GM12878 (cell line): ENCODE measurements around the gene CDH2. TPM values are rescaled to one million over a fixed set of nuclear protein-coding genes. Genes with fewer than 3 reads are reported as not detected.

Experiments
- ATAC-seq: fragments of 200-7000 bp; cut with Tn5 transposase; 3 replicates; pipeline ENCODE4 v1.9.1; 2020; ENCODE audit warnings: mild to moderate bottlenecking, moderate library complexity
- BruUV-seq: library from RNA; stranded (reverse); fragments of 400-500 nt; replicated peaks from 2 replicates; lab custom pipeline; 2021; lab: Mats Ljungman, UMichigan
- CTCF ChIA-PET: fragments of 300-600 bp; sonication (Branson Sonifier 250); formaldehyde crosslinking; extraction: SDS; loops from one replicate; lab custom pipeline; 2021; ENCODE audit warnings: inconsistent platforms; lab: Yijun Ruan, JAX
- POLR2A ChIA-PET: fragments of 350-600 bp; formaldehyde crosslinking; extraction: SDS; loops from one replicate; lab custom pipeline; 2021; ENCODE audit warnings: inconsistent platforms; lab: Charles Lee
- RAD21 ChIA-PET: fragments of 300-600 bp; sonication (Branson Sonifier 250); formaldehyde crosslinking; loops from one replicate; lab custom pipeline; 2023; ENCODE audit warnings: antibody characterized with exemption; ENCODE audit not compliant: unreplicated experiment; lab: Charles Lee
- SMC1A ChIA-PET: fragments of 300-600 bp; sonication (Branson Sonifier 250); formaldehyde crosslinking; loops from one replicate; lab custom pipeline; 2023; ENCODE audit not compliant: unreplicated experiment, uncharacterized antibody; lab: Charles Lee
- DNase-seq: peaks from one replicate; pipeline ENCODE4 v3.0.0-alpha.2; 2011; ENCODE audit warnings: low read depth, low spot score
- FAIRE-seq: peaks from 3 replicates; lab custom pipeline; 2011; peaks lifted over from hg19 to GRCh38; lab: Jason Lieb, UNC
- H2AFZ ChIP-seq: 2 replicates; pipeline ENCODE4 v1.6.0; 2011; ENCODE audit warnings: low read depth, low read length, control low read depth; ENCODE audit not compliant: control insufficient read depth
- H3K27ac ChIP-seq: 2 replicates; pipeline ENCODE4 v1.5.1; 2011; ENCODE audit warnings: control low read depth; ENCODE audit not compliant: control insufficient read depth, insufficient read depth
- H3K27me3 ChIP-seq, 2 experiments: replicated peaks in 1 of 2; 2 replicates each; pipeline versions ENCODE4 v1.6.0 to v1.6.1; 2011; ENCODE audit warnings: low read length in 1 of 2; ENCODE audit not compliant: control insufficient read depth in 2 of 2, insufficient read depth in 2 of 2
- H3K36me3 ChIP-seq, 2 experiments: 2 replicates each; pipeline ENCODE4 v1.5.1; 2011; ENCODE audit warnings: low read length in 1 of 2; ENCODE audit not compliant: control insufficient read depth in 2 of 2, insufficient read depth in 2 of 2
- H3K4me1 ChIP-seq: 2 replicates; pipeline ENCODE4 v1.6.1; 2011; ENCODE audit warnings: mild to moderate bottlenecking, low read length, moderate library complexity, mixed read lengths; ENCODE audit not compliant: control insufficient read depth, insufficient read depth
- H3K4me2 ChIP-seq: 2 replicates; pipeline ENCODE4 v1.6.0; 2011; ENCODE audit warnings: control low read depth; ENCODE audit not compliant: control insufficient read depth, insufficient read depth
- H3K4me3 ChIP-seq: fragments of 200-600 bp; sonication (generic); 2 replicates; pipeline ENCODE4 v1.5.1; 2016
- H3K79me2 ChIP-seq: 2 replicates; pipeline ENCODE4 v1.6.0; 2011; ENCODE audit warnings: low read length; ENCODE audit not compliant: control insufficient read depth, insufficient read depth
- H3K9ac ChIP-seq: 2 replicates; pipeline ENCODE4 v1.8.0; 2011; ENCODE audit warnings: low read length, control low read depth, mixed read lengths; ENCODE audit not compliant: control insufficient read depth, insufficient read depth
- H3K9me3 ChIP-seq: replicated peaks from 3 replicates; pipeline ENCODE4 v1.5.1; 2011; ENCODE audit warnings: mild to moderate bottlenecking, low read length; ENCODE audit not compliant: control insufficient read depth, insufficient read depth
- H4K20me1 ChIP-seq: 2 replicates; pipeline ENCODE4 v1.6.0; 2011; ENCODE audit not compliant: control insufficient read depth, insufficient read depth
- EZH2 ChIP-seq: IDR thresholded peaks from 2 replicates; pipeline ENCODE4 v1.6.1; 2012; ENCODE audit warnings: low read depth, mild to moderate bottlenecking, control low read depth, inconsistent platforms, low read length, borderline replicate concordance; ENCODE audit not compliant: control insufficient read depth
- GATAD2B ChIP-seq: fragments of 450-650 bp; conservative IDR thresholded peaks from 2 replicates; pipeline ENCODE4 v1.6.1; 2017; ENCODE audit warnings: low read depth, mild to moderate bottlenecking, moderate library complexity
- HCFC1 ChIP-seq: fragments of 150-350 bp; IDR thresholded peaks from 2 replicates; pipeline ENCODE4 v1.6.1; 2014; ENCODE audit warnings: low read length
- HDAC6 ChIP-seq: fragments of 200-600 bp; sonication (generic); IDR thresholded peaks from one replicate; pipeline ENCODE4 v1.8.0; 2017; ENCODE audit warnings: antibody characterized with exemption; ENCODE audit not compliant: unreplicated experiment
- IKZF1 ChIP-seq: fragments of 450-650 bp; conservative IDR thresholded peaks from 2 replicates; pipeline ENCODE4 v1.6.1; 2017; ENCODE audit warnings: antibody characterized with exemption, mild to moderate bottlenecking
- KAT2A ChIP-seq: conservative IDR thresholded peaks from 2 replicates; pipeline ENCODE4 v1.6.1; 2011; ENCODE audit warnings: low read depth, low read length; ENCODE audit not compliant: control insufficient read depth
- LARP7 ChIP-seq: fragments of 450-650 bp; IDR thresholded peaks from 2 replicates; pipeline ENCODE4 v1.6.1; 2017; ENCODE audit warnings: mild to moderate bottlenecking
- MYC ChIP-seq: IDR thresholded peaks from 2 replicates; pipeline ENCODE4 v1.6.1; 2011; ENCODE audit warnings: mild to moderate bottlenecking, low read length, moderate library complexity, inconsistent platforms; ENCODE audit not compliant: insufficient read depth, insufficient replicate concordance, insufficient read length, severe bottlenecking
- NR2F1 ChIP-seq: fragments of 450-650 bp; conservative IDR thresholded peaks from 2 replicates; pipeline ENCODE4 v1.6.1; 2017; ENCODE audit warnings: mild to moderate bottlenecking
- NRF1 ChIP-seq: conservative IDR thresholded peaks from 2 replicates; pipeline ENCODE4 v1.6.1; 2011; ENCODE audit warnings: mild to moderate bottlenecking, low read depth, low read length, improper control_type of control experiment
- POLR2A ChIP-seq: IDR thresholded peaks from 2 replicates; pipeline ENCODE4 v1.6.1; 2011; ENCODE audit warnings: low read depth, mild to moderate bottlenecking, low read length
- RFX5 ChIP-seq: IDR thresholded peaks from 2 replicates; pipeline ENCODE4 v1.6.1; 2011; ENCODE audit warnings: low read depth, low read length, improper control_type of control experiment
- SMAD1 ChIP-seq: fragments of 450-650 bp; IDR thresholded peaks from 2 replicates; pipeline ENCODE4 v1.6.1; 2018; ENCODE audit warnings: mild to moderate bottlenecking, low read depth; ENCODE audit not compliant: partially characterized antibody
- SREBF1 ChIP-seq: IDR thresholded peaks from 2 replicates; pipeline ENCODE4 v1.6.1; 2012; ENCODE audit warnings: mild to moderate bottlenecking, low read length
- SUZ12 ChIP-seq: fragments of 200-600 bp; sonication (generic); IDR thresholded peaks from one replicate; pipeline ENCODE4 v1.6.1; 2018; ENCODE audit warnings: antibody characterized with exemption, mild to moderate bottlenecking; ENCODE audit not compliant: unreplicated experiment
- WGBS: methylation state at CpG from one replicate; pipeline ENCODE4 v1.1.6; 2016; ENCODE audit warnings: low lambda C conversion rate; ENCODE audit not compliant: insufficient replicate concordance, insufficient coverage; ENCODE audit errors: missing lambda C conversion rate; 5-methylcytosine and 5-hydroxymethylcytosine counted together
- in situ Hi-C: fragments of 300-500 bp; cut with MboI; formaldehyde crosslinking; loops from 9 replicates; pipeline ENCODE4 v1.14.3; 2018; ENCODE audit warnings: mixed read lengths
- intact Hi-C: fragments of 100-400 bp; cut with micrococcal nuclease; formaldehyde crosslinking; loops from one replicate; pipeline ENCODE4 v1.14.2; 2022; ENCODE audit not compliant: unreplicated experiment
- polyA plus RNA-seq, 11 experiments: library from polyadenylated mRNA; depleted of rRNA in 4 of 11; unstranded in 6 of 11; stranded (reverse) in 5 of 11; fragments of >200 nt; fragmentation: Nextera tagmentation in 4 of 11; fragmentation: Illumina TruSeq in 1 of 11; extraction: Ambion mirVana in 4 of 11; extraction: Trizol in 1 of 11; gene quantifications; 1 replicate in 1 of 11; 2 replicates in 10 of 11; pipeline versions ENCODE4 v1.2.1 to v1.2.3, GENCODE V29; 2011 to 2016; ENCODE audit warnings: inconsistent platforms in 2 of 11, missing spikeins in 2 of 11, low read depth in 1 of 11
- total RNA-seq, 4 experiments: library from RNA; depleted of rRNA in 3 of 4; stranded (reverse); fragments of >200 nt in 3 of 4; fragmentation: Illumina TruSeq in 1 of 4; extraction: Trizol in 1 of 4; gene quantifications; 2 replicates each; pipeline versions ENCODE4 v1.2.1 to v1.2.3, GENCODE V29; 2013 to 2021
- TF ChIP-seq, protein P1 (sequence below): fragments of 450-650 bp; IDR thresholded peaks from 2 replicates; pipeline ENCODE4 v1.6.1; 2017; ENCODE audit warnings: antibody characterized with exemption, mild to moderate bottlenecking, moderate library complexity
- TF ChIP-seq, protein P2 (sequence below): fragments of 450-650 bp; IDR thresholded peaks from 2 replicates; pipeline ENCODE4 v1.6.1; 2017; ENCODE audit warnings: low read depth, mild to moderate bottlenecking, moderate library complexity
- TF ChIP-seq, protein P3 (sequence below): IDR thresholded peaks from 2 replicates; pipeline ENCODE4 v1.6.1; 2011; ENCODE audit warnings: borderline replicate concordance, low read depth, mild to moderate bottlenecking, moderate library complexity, low read length; ENCODE audit not compliant: insufficient read depth, poor library complexity, severe bottlenecking

The CDH2 gene
- total and polyA plus RNA-seq, 10 of the 15 experiments (the other 5 are each of a cell fraction or from before 2014, with no cell fraction given), result 0.01 to 0.25 (median 0.06) TPM; not detected in 4

DNA sequence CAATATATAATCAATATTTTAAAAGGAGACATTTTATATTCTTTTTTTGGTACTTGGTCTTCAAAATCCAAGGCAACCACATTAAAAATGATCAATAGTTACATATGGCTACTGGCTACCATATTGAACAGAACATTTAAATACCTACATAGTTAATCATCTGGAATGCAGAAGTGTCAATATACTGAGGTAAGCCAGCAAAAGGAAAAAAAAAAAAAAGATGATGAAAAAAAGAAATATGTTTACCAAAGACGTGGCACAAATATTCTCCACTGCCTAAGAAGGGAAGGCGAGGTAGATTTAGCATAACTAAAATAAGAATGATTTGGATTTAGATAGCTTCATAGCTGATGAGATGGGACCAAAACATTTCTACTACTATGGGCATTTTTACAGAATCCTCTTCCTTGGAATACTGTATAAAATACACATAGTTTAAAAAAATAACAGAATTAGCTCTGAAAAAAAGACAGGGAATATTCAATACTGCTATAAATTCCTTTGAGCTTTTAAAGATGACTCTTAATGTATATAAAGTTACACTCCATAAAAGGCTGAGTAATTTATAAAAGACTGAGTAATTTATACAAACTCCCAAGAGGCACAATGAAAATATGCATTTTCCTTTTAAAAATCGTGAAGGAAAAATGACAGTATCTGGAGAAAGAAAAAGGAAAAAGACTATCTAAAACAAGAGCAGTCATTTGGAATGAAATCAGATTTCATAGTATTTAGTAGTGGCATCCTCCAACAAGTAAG lies 63.5 kb downstream of the CDH2 start (continued):
- TF ChIP-seq, protein P1, sequence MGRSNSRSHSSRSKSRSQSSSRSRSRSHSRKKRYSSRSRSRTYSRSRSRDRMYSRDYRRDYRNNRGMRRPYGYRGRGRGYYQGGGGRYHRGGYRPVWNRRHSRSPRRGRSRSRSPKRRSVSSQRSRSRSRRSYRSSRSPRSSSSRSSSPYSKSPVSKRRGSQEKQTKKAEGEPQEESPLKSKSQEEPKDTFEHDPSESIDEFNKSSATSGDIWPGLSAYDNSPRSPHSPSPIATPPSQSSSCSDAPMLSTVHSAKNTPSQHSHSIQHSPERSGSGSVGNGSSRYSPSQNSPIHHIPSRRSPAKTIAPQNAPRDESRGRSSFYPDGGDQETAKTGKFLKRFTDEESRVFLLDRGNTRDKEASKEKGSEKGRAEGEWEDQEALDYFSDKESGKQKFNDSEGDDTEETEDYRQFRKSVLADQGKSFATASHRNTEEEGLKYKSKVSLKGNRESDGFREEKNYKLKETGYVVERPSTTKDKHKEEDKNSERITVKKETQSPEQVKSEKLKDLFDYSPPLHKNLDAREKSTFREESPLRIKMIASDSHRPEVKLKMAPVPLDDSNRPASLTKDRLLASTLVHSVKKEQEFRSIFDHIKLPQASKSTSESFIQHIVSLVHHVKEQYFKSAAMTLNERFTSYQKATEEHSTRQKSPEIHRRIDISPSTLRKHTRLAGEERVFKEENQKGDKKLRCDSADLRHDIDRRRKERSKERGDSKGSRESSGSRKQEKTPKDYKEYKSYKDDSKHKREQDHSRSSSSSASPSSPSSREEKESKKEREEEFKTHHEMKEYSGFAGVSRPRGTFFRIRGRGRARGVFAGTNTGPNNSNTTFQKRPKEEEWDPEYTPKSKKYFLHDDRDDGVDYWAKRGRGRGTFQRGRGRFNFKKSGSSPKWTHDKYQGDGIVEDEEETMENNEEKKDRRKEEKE, result no peak
- TF ChIP-seq HDAC6 (no peak), EZH2 (no peak), RFX5 (no peak), LARP7 (no peak)

DNA sequence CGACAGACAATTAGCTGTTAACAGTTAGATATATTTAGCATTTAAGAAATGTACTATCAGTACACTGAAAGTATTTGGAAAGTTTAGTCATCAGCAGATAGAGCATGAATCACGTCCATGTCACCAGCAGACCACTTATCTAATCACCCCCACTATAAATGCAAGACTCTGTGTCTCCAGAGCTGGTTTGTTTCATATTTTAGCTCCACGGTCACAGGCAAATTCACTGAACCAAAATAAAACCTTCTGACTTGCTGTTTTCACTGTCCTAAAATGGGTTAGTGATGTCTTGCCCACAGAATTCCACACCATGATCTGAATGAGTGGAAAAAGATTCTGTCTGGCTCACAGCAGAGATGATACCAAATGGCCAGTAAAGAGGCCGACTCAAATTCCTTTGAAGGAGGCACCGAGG lies 64.9 kb downstream of the CDH2 start:
- Histone ChIP-seq H3K27me3 (no peaks in the 10 kb centered on the region), H4K20me1 (no peaks in the 10 kb centered on the region), H3K9ac (no peak overlapping the region), H2AFZ (no peak overlapping the region), H3K4me2 (no peak overlapping the region), H3K36me3 (no peaks in the 10 kb centered on the region), H3K4me3 (no peak overlapping the region), H3K4me1 (no peaks in the 10 kb centered on the region), H3K27ac (no peak overlapping the region), H3K9me3 (no peaks in the 10 kb centered on the region), H3K79me2 (no peaks in the 10 kb centered on the region)
- POLR2A ChIA-PET, result no interaction called here
- no TSS peak for BruUV-seq
- CTCF ChIA-PET, result no interaction called here
- no peak for DNase-seq
- no peak for ATAC-seq
- SMC1A ChIA-PET, result no interaction called here
- intact Hi-C loops, result no loop called here
- no peak for FAIRE-seq
- in situ Hi-C loops, result no loop called here
- WGBS, result 0% methylated on average over 5 of the region's 5 CpGs
- RAD21 ChIA-PET, result no interaction called here
- TF ChIP-seq, protein P2, sequence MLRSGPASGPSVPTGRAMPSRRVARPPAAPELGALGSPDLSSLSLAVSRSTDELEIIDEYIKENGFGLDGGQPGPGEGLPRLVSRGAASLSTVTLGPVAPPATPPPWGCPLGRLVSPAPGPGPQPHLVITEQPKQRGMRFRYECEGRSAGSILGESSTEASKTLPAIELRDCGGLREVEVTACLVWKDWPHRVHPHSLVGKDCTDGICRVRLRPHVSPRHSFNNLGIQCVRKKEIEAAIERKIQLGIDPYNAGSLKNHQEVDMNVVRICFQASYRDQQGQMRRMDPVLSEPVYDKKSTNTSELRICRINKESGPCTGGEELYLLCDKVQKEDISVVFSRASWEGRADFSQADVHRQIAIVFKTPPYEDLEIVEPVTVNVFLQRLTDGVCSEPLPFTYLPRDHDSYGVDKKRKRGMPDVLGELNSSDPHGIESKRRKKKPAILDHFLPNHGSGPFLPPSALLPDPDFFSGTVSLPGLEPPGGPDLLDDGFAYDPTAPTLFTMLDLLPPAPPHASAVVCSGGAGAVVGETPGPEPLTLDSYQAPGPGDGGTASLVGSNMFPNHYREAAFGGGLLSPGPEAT, result no peak
- TF ChIP-seq SMAD1, result no peak
- TF ChIP-seq NR2F1, result no peak
- TF ChIP-seq IKZF1, result no peak
- TF ChIP-seq GATAD2B, result no peak
- no peak for TF ChIP-seq NRF1
- TF ChIP-seq KAT2A, result no peak
- no peak for TF ChIP-seq SREBF1
- TF ChIP-seq MYC, result no peak
- TF ChIP-seq, protein P3, sequence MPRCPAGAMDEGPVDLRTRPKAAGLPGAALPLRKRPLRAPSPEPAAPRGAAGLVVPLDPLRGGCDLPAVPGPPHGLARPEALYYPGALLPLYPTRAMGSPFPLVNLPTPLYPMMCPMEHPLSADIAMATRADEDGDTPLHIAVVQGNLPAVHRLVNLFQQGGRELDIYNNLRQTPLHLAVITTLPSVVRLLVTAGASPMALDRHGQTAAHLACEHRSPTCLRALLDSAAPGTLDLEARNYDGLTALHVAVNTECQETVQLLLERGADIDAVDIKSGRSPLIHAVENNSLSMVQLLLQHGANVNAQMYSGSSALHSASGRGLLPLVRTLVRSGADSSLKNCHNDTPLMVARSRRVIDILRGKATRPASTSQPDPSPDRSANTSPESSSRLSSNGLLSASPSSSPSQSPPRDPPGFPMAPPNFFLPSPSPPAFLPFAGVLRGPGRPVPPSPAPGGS, result no peak
- TF ChIP-seq HCFC1, result no peak
- TF ChIP-seq POLR2A, result no peak
- no peak for TF ChIP-seq SUZ12
